ENCODE data around the gene LEFTY2.
A peak's percentile ranks its signal among the peaks of the same experiment; 100 is the strongest.
"Not testable (repeated sequence)": the region's sequence is repeated elsewhere in the genome, so short reads cannot be mapped to it uniquely, and the experiment has no call there.

The LEFTY2 gene

GRCh38 chr1:225941187-225941941 lies at the start of gene LEFTY2:
LEFTY2 (minus strand) TSS chr1:225941220; CDS start chr1:225941140, 80 bp downstream.
- H3K27ac Mint-ChIP-seq = no peak within 1 kb of the TSS
- CTCF ChIA-PET = interaction anchor here (0.8 to 1.5 kb wide), 2 partner anchors 22 to 39 kb away, joined by 3 read pairs; no protein-coding TSS in a partner anchor
- no peak within 1 kb of the TSS for H3K4me3 Mint-ChIP-seq
- no peaks in the 10 kb centered on the region for H3K9me3 Mint-ChIP-seq
- no peak for DNase-seq
- peaks cover 30% of the 10 kb centered on the region for H3K27me3 Mint-ChIP-seq
- peaks cover 19% of the 10 kb centered on the region for H3K4me1 Mint-ChIP-seq
- no peaks in the 10 kb centered on the region for H3K36me3 Mint-ChIP-seq

GRCh38 chr1:225987491-225988316 lies 46.7 kb upstream of the LEFTY2 start:
- Mint-ChIP-seq H3K36me3 (peaks cover 53% of the 10 kb centered on the region), H3K27ac (no peak overlapping the region)
- DNase-seq = no peak

DNA sequence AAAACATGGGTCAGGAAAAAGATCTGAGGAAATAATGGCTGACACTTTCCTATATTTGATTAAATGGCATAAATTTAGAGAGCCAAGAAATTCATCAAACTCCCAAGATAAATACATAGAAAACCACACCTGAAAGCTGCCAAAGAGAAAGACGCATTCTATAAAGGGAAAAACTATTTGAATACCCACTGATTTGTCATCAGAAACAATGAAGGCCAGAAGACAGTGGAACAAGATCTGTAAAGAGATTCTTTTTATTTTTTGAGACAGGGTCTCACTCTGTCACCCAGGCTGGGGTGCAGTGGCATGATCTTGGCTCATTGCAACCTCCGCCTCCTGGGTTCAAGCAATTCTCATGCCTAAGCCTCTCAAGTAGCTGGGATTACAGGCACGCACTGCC lies 40.7 kb upstream of the LEFTY2 start:
- H3K4me3 Mint-ChIP-seq = no peak overlapping the region
- H3K27ac Mint-ChIP-seq = no peak overlapping the region
- peaks cover 7% of the 10 kb centered on the region for H3K9me3 Mint-ChIP-seq
- CTCF ChIA-PET = interaction anchor here (0.7 to 1.8 kb wide), 2 partner anchors 24 to 506 kb away, joined by 3 to 5 read pairs; no protein-coding TSS in a partner anchor
- no peak for DNase-seq
- H3K4me1 Mint-ChIP-seq = peaks cover 4% of the 10 kb centered on the region
- no peaks in the 10 kb centered on the region for H3K27me3 Mint-ChIP-seq
- peaks cover 48% of the 10 kb centered on the region for H3K36me3 Mint-ChIP-seq

More at GRCh38 chr1:225987491-225988316, 46.7 kb upstream of the LEFTY2 start:
- no peaks in the 10 kb centered on the region for H3K27me3 Mint-ChIP-seq
- H3K4me3 Mint-ChIP-seq = no peak overlapping the region
- H3K4me1 Mint-ChIP-seq = peaks cover 22% of the 10 kb centered on the region
- CTCF ChIA-PET = interaction anchor here (0.6 to 3.7 kb wide), 30 partner anchors 8 to 519 kb away, joined by 3 to 21 read pairs (median 3); partner anchors contain the start of gene SDE2
- no peaks in the 10 kb centered on the region for H3K9me3 Mint-ChIP-seq

- Mint-ChIP-seq H3K27ac (peak overlapping the region; percentile 72), H3K36me3 (peaks cover 39% of the 10 kb centered on the region), H3K4me1 (peaks cover 4% of the 10 kb centered on the region), H3K27me3 (no peaks in the 10 kb centered on the region), H3K4me3 (no peak overlapping the region), H3K9me3 (peaks cover 7% of the 10 kb centered on the region)
- DNase-seq = no peak
- CTCF ChIA-PET = interaction anchor here (0.5 to 2.2 kb wide), 7 partner anchors 8 to 506 kb away, joined by 3 to 12 read pairs (median 3); partner anchors contain the start of gene LEFTY2
These were observed 39.2 kb upstream of the LEFTY2 start for GRCh38 chr1:225980005-225980836.

GRCh38 chr1:225979421-225979820 lies 38.4 kb upstream of the LEFTY2 start:
- Mint-ChIP-seq H3K27ac (no peak overlapping the region), H3K36me3 (peaks cover 39% of the 10 kb centered on the region), H3K9me3 (peaks cover 7% of the 10 kb centered on the region), H3K27me3 (no peaks in the 10 kb centered on the region), H3K4me1 (peaks cover 4% of the 10 kb centered on the region), H3K4me3 (no peak overlapping the region)
- CTCF ChIA-PET = interaction anchor here (0.5 to 2.2 kb wide), 2 partner anchors 9 to 389 kb away, joined by 6 to 12 read pairs; no protein-coding TSS in a partner anchor
- DNase-seq = no peak

- CTCF ChIA-PET = interaction anchor here (1.1 to 5.8 kb wide), 3 partner anchors 10 to 503 kb away, joined by 3 to 32 read pairs (median 12); no protein-coding TSS in a partner anchor
- peaks cover 7% of the 10 kb centered on the region for H3K9me3 Mint-ChIP-seq
- DNase-seq = no peak
- H3K27ac Mint-ChIP-seq = peak overlapping the region; percentile 60
- H3K27me3 Mint-ChIP-seq = no peaks in the 10 kb centered on the region
- no peak overlapping the region for H3K4me3 Mint-ChIP-seq
- H3K36me3 Mint-ChIP-seq = peaks cover 32% of the 10 kb centered on the region
- peaks cover 4% of the 10 kb centered on the region for H3K4me1 Mint-ChIP-seq
These were observed 37.1 kb upstream of the LEFTY2 start for GRCh38 chr1:225977937-225978748.

- CTCF ChIA-PET = interaction anchor here (0.6 to 5.8 kb wide), 15 partner anchors 10 to 656 kb away, joined by 3 to 32 read pairs (median 3); no protein-coding TSS in a partner anchor
- DNase-seq, H3K27ac Mint-ChIP-seq, H3K4me1 Mint-ChIP-seq, H3K27me3 Mint-ChIP-seq, H3K4me3 Mint-ChIP-seq, H3K9me3 Mint-ChIP-seq: not testable (repeated sequence)
- H3K36me3 Mint-ChIP-seq = peaks cover 15% of the 10 kb centered on the region
These were observed 34.1 kb upstream of the LEFTY2 start for GRCh38 chr1:225975146-225975545.

DNA sequence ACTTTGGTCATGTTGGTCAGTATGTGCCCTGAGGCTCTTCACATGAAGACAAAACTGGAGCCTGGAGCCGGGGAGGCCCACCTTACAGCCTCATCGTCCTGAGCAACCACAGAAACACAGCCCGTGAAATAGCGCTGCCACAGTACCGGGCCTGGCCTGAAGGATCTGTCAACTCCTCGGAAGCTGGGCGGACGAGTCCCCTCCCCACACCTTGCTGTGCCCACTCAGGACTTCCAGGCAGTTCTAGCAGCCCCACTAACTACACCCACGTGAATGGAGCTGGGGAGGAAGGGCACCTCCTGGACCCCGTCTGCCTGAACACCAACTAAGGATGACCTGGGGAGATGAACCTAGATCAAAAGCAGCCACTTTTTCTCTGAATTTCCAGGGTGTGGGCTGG lies 33.4 kb upstream of the LEFTY2 start:
- DNase-seq = no peak
- Mint-ChIP-seq H3K36me3 (peaks cover 8% of the 10 kb centered on the region), H3K4me1 (peaks cover 8% of the 10 kb centered on the region), H3K4me3 (no peak overlapping the region), H3K27ac (no peak overlapping the region), H3K9me3 (peaks cover 2% of the 10 kb centered on the region), H3K27me3 (no peaks in the 10 kb centered on the region)
- CTCF ChIA-PET = interaction anchor here (0.7 to 5.8 kb wide), 11 partner anchors 12 to 656 kb away, joined by 3 to 32 read pairs (median 5); no protein-coding TSS in a partner anchor

- H3K4me1 Mint-ChIP-seq = peaks cover 8% of the 10 kb centered on the region
- H3K9me3 Mint-ChIP-seq = peaks cover 2% of the 10 kb centered on the region
- CTCF ChIA-PET = interaction anchor here (1.4 to 5.8 kb wide), 3 partner anchors 11 to 498 kb away, joined by 7 to 32 read pairs (median 7); no protein-coding TSS in a partner anchor
- peaks cover 3% of the 10 kb centered on the region for H3K36me3 Mint-ChIP-seq
- no peaks in the 10 kb centered on the region for H3K27me3 Mint-ChIP-seq
- no peak for DNase-seq
- no peak overlapping the region for H3K4me3 Mint-ChIP-seq
- no peak overlapping the region for H3K27ac Mint-ChIP-seq
These were observed 32.1 kb upstream of the LEFTY2 start for GRCh38 chr1:225973158-225973557.

DNA sequence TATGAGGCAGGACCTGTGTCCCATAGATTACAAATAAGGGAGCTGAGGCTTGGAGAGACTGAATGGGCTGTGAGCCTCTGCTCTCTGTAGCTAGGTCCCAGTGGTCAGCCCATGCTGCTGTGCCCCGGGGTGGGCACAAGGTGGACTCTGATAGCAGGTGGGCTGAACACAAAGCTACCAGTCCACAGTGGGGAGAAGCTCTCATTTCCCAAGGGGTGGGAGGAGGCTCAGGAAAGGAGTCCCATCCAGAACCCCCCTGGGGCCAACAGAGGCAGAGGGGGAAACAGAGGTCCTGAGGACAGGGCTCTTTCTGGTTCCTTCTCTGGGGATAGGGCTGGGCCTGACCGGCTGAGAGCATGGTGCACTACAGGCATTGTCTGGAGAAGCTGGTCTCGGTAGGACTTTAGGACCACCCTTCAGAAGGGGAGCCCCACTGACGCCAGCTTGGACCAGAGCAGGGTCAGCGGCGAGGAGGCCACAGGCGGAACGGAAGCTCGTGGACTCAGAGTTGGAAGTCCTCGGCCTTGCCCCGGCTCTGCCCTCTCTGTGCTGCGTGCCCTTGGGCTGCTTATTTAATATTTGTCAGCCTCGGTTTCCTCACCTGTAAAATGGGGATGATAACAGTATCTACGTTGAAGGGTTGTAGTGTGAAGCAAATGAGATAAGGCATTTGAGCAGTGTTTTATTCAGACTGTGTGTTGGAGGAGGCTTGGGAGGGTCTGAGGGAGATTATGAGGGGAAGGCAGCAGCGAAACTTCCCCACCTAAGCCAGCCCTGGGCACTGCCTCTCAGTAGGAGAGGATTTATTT lies 31.5 kb upstream of the LEFTY2 start:
- H3K4me3 Mint-ChIP-seq = no peak overlapping the region
- peaks cover 3% of the 10 kb centered on the region for H3K36me3 Mint-ChIP-seq
- no peak overlapping the region for H3K27ac Mint-ChIP-seq
- CTCF ChIA-PET = interaction anchor here (0.8 to 1.6 kb wide), 4 partner anchors 10 to 498 kb away, joined by 3 to 7 read pairs (median 5); no protein-coding TSS in a partner anchor
- peaks cover 8% of the 10 kb centered on the region for H3K4me1 Mint-ChIP-seq
- H3K27me3 Mint-ChIP-seq = no peaks in the 10 kb centered on the region
- H3K9me3 Mint-ChIP-seq = peaks cover 2% of the 10 kb centered on the region
- DNase-seq = no peak

DNA sequence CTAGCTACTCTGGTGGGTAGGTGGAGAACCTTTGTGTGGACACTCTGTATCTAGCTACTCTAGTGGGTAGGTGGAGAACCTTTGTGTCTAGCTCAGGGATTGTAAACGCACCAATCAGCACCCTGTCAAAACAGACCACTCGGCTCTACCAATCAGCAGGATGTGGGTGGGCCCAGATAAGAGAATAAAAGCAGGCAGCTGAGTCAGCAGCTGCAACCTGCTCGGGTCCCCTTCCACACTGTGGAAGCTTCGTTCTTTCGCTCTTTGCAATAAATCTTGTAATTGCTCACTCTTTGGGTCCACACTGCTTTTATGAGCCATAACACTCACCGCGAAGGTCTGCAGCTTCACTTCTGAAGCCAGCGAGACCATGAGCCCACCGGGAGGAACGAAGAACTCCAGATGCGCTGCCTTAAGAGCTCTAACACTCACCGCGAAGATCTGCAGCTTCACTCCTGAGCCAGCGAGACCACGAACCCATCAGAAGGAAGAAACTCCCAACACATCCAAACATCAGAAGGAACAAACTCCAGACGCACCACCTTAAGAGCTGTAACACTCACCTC lies 29.7 kb upstream of the LEFTY2 start:
- H3K27me3 Mint-ChIP-seq, H3K9me3 Mint-ChIP-seq, H3K4me1 Mint-ChIP-seq, H3K4me3 Mint-ChIP-seq, H3K36me3 Mint-ChIP-seq, H3K27ac Mint-ChIP-seq, DNase-seq: not testable (repeated sequence)
- CTCF ChIA-PET = interaction anchor here (0.9 to 1.4 kb wide), 3 partner anchors 9 to 496 kb away, joined by 3 read pairs; no protein-coding TSS in a partner anchor

DNA sequence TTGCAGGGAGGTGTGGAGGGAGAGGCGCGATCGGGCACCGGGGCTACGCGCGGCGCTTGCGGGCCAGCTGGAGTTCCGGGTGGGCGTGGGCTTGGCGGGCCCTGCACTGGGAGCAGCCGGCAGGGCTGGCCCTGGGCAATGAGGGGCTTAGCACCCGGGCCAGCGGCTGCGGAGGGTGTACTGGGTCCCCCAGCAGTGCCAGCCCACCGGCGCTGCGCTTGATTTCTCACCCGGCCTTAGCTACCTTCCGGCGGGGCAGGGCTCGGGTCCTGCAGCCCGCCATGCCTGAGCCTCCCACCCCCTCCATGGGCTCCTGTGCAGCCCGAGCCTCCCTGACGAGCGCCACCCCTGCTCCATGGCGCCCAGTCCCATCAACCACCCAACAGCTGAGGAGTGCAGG lies 28.7 kb upstream of the LEFTY2 start:
- H3K4me3 Mint-ChIP-seq, H3K27me3 Mint-ChIP-seq, H3K36me3 Mint-ChIP-seq, H3K9me3 Mint-ChIP-seq, DNase-seq, H3K27ac Mint-ChIP-seq, H3K4me1 Mint-ChIP-seq: not testable (repeated sequence)
- CTCF ChIA-PET = interaction anchor here (1.4 kb wide), 1 partner anchor 495 kb away, joined by 3 read pairs; no protein-coding TSS in a partner anchor

All from activated naive CD4-positive, alpha-beta T cell treated with anti-CD3 and anti-CD28 coated beads, Interleukin-2, amount 10 ng/mL, durations not matched to agents 7 days and 5 days (primary cell).